PC-3 (cell line): ENCODE results near the gene ARHGAP23. TPM values are rescaled to one million over a fixed set of nuclear protein-coding genes. Genes with fewer than 3 reads are reported as not detected.

Source experiments
- ATAC-seq: fragments of 200-7000 bp; cut with Tn5 transposase; 2 replicates; pipeline ENCODE4 v1.9.1; 2020; ENCODE audit warnings: mild to moderate bottlenecking, moderate library complexity
- BruUV-seq: library from RNA; stranded (reverse); fragments of 400-500 nt; replicated peaks from 2 replicates; lab custom pipeline; 2021; lab: Mats Ljungman, UMichigan
- CTCF ChIA-PET: fragments of 300-600 bp; sonication (Branson Sonifier 250); formaldehyde crosslinking; loops from one replicate; lab custom pipeline; 2022; ENCODE audit warnings: antibody characterized with exemption; lab: Charles Lee
- POLR2A ChIA-PET: fragments of 300-600 bp; sonication (Branson Sonifier 250); formaldehyde crosslinking; loops from one replicate; lab custom pipeline; 2022; ENCODE audit warnings: antibody characterized with exemption; ENCODE audit not compliant: unreplicated experiment; lab: Charles Lee
- DNase-seq: peaks from one replicate; pipeline ENCODE4 v3.0.0-alpha.2; 2015
- H2AFZ ChIP-seq: fragments of 300-600 bp; sonication (generic); 2 replicates; pipeline ENCODE4 v1.6.0; 2016; ENCODE audit warnings: antibody characterized with exemption, low read length
- H3F3A ChIP-seq: fragments of 300-600 bp; sonication (generic); one replicate; pipeline ENCODE4 v1.6.0; 2017; ENCODE audit warnings: antibody characterized with exemption, low read length, control low read depth, mild to moderate bottlenecking; ENCODE audit not compliant: unreplicated experiment
- H3K27ac ChIP-seq: fragments of 300-600 bp; sonication (generic); 2 replicates; pipeline ENCODE4 v1.5.1; 2016; ENCODE audit warnings: mild to moderate bottlenecking, low read length
- H3K27me3 ChIP-seq: fragments of 300-600 bp; sonication (generic); 2 replicates; pipeline ENCODE4 v1.6.1; 2016; ENCODE audit warnings: low read length, mixed read lengths
- H3K36me3 ChIP-seq: fragments of 300-600 bp; sonication (generic); 2 replicates; pipeline ENCODE4 v1.6.1; 2016; ENCODE audit warnings: low read depth, mixed run types, low read length, mixed read lengths
- H3K4me1 ChIP-seq: fragments of 300-600 bp; sonication (generic); 2 replicates; pipeline ENCODE4 v1.5.1; 2016; ENCODE audit warnings: low read length; ENCODE audit not compliant: insufficient read depth
- H3K4me2 ChIP-seq: fragments of 300-600 bp; sonication (generic); 2 replicates; pipeline ENCODE4 v1.6.0; 2016; ENCODE audit warnings: low read length
- H3K4me3 ChIP-seq: fragments of 300-600 bp; sonication (generic); 2 replicates; pipeline ENCODE4 v1.5.1; 2016; ENCODE audit warnings: mild to moderate bottlenecking, low read length, mixed read lengths
- H3K79me2 ChIP-seq: fragments of 300-600 bp; sonication (generic); 2 replicates; pipeline ENCODE4 v1.6.1; 2017; ENCODE audit warnings: low read length, mixed read lengths
- H3K9ac ChIP-seq: fragments of 300-600 bp; sonication (generic); 2 replicates; pipeline ENCODE4 v1.6.0; 2016; ENCODE audit warnings: mild to moderate bottlenecking, low read length
- H3K9me2 ChIP-seq: fragments of 300-600 bp; sonication (generic); replicated peaks from 2 replicates; pipeline ENCODE4 v1.6.1; 2016; ENCODE audit warnings: mixed run types, low read length, mixed read lengths
- H3K9me3 ChIP-seq: fragments of 300-600 bp; sonication (generic); 2 replicates; pipeline ENCODE4 v1.6.1; 2016; ENCODE audit warnings: low read length, mixed read lengths
- H4K20me1 ChIP-seq: fragments of 300-600 bp; sonication (generic); 2 replicates; pipeline ENCODE4 v1.6.1; 2016; ENCODE audit warnings: low read length, mixed read lengths
- CTCF ChIP-seq: fragments of 300-600 bp; sonication (generic); conservative IDR thresholded peaks from 2 replicates; pipeline ENCODE4 v1.5.1; 2017; ENCODE audit warnings: antibody characterized with exemption, low read depth, mild to moderate bottlenecking, low read length
- EZH2 ChIP-seq: fragments of 300-600 bp; sonication (generic); IDR thresholded peaks from one replicate; pipeline ENCODE4 v1.6.1; 2017; ENCODE audit warnings: antibody characterized with exemption, mild to moderate bottlenecking, low read length; ENCODE audit not compliant: unreplicated experiment
- EZH2phosphoT487 ChIP-seq: fragments of 300-600 bp; sonication (generic); IDR thresholded peaks from 2 replicates; pipeline ENCODE4 v1.6.1; 2018; ENCODE audit warnings: mild to moderate bottlenecking, antibody characterized with exemption, low read length, borderline replicate concordance
- intact Hi-C: fragments of 100-400 bp; cut with micrococcal nuclease; formaldehyde crosslinking; loops from 2 replicates; pipeline ENCODE4 v1.9.0; 2023
- total RNA-seq: library from RNA; depleted of rRNA; stranded (reverse); fragments of >200 nt; gene quantifications from 2 replicates; pipeline ENCODE4 v1.2.3, GENCODE V29; 2014

ARHGAP23 gene
- total RNA-seq, 1 experiment from 2014 or later: 9.0 TPM

- Histone ChIP-seq H3K9ac (no peak overlapping the region), H3K27me3 (no peaks in the 10 kb centered on the region), H3K79me2 (no peaks in the 10 kb centered on the region), H4K20me1 (no peaks in the 10 kb centered on the region), H3K4me3 (no peak overlapping the region), H3K4me1 (no peaks in the 10 kb centered on the region), H3K9me2 (no peaks in the 10 kb centered on the region), H3K27ac (no peak overlapping the region), H3F3A (no peaks in the 10 kb centered on the region), H3K9me3 (no peaks in the 10 kb centered on the region), H3K36me3 (no peaks in the 10 kb centered on the region; the same call in 1 of the 2 replicates), H2AFZ (no peak overlapping the region), H3K4me2 (no peak overlapping the region)
- intact Hi-C loops: no loop called here
- DNase-seq (no peak), ATAC-seq (no peak)
- CTCF ChIA-PET: no interaction called here
- no TSS peak for BruUV-seq
- POLR2A ChIA-PET: no interaction called here
- TF ChIP-seq EZH2phosphoT487 (no peak), CTCF (no peak), EZH2 (no peak)
Measured at GRCh38 chr17:38405654-38406053, 22.6 kb upstream of the ARHGAP23 start.

- Histone ChIP-seq H3K9me2 (no peaks in the 10 kb centered on the region), H3K27me3 (no peaks in the 10 kb centered on the region), H3K27ac (no peak overlapping the region), H3K9me3 (no peaks in the 10 kb centered on the region), H3F3A (no peaks in the 10 kb centered on the region), H2AFZ (no peak overlapping the region), H3K79me2 (no peaks in the 10 kb centered on the region), H3K4me1 (0 out of 2 replicates have a peak, but pooled peaks cover 3% of the 10 kb centered on the region), H3K4me2 (no peak overlapping the region), H3K9ac (no peak overlapping the region), H3K36me3 (no peaks in the 10 kb centered on the region), H4K20me1 (no peaks in the 10 kb centered on the region), H3K4me3 (no peak overlapping the region)
- no TSS peak for BruUV-seq
- POLR2A ChIA-PET: no interaction called here
- intact Hi-C loops: no loop called here
- DNase-seq (no peak), ATAC-seq (no peak)
- CTCF ChIA-PET: no interaction called here
- no peak for TF ChIP-seq EZH2phosphoT487
- no peak for TF ChIP-seq CTCF
- TF ChIP-seq EZH2: no peak
Measured at GRCh38 chr17:38410201-38410600, 18.1 kb upstream of the ARHGAP23 start.
